HG03139 (cell line): ENCODE measurements around the gene STEAP2.
"Not testable (repeated sequence)": the region's sequence is repeated elsewhere in the genome, so short reads cannot be mapped to it uniquely, and the experiment has no call there.

Experiments used
- ATAC-seq: cut with Tn5 transposase; IDR thresholded peaks from one replicate; pipeline ENCODE4 v1.9.1; 2021; ENCODE audit not compliant: unreplicated experiment

STEAP2 gene

DNA sequence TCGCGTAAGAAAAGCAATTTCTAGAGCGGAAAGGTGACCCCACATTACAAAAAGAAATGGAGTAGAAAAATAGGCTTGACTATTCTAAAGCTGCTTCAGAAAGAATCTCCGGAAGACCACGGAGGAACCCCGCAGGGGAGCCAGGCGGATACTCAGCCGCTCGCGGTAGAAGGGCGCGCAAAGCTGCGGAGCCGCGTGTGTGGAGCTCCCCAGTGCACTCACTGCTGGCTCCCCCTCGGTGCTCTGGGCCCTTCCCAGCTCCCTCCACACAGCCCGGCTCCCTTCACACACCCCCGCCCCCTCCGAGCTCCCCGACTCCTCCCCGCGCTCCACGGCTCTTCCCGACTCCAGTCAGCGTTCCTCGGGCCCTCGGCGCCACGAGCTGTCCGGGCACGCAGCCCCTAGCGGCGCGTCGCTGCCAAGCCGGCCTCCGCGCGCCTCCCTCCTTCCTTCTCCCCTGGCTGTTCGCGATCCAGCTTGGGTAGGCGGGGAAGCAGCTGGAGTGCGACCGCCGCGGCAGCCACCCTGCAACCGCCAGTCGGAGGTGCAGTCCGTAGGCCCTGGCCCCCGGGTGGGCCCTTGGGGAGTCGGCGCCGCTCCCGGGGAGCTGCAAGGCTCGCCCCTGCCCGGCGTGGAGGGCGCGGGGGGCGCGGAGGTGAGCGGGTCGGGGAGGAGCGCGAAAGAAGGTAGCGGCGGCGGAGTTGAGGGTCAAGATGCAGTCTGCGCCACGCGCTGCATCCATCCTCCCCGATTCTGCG lies at the start of gene STEAP2:
Gene STEAP2, plus strand, starts transcription at position 350 of the 758 bp plus-strand sequence. CDS start 13,343 bp downstream, outside the sequence.
- peak; percentile 95 for ATAC-seq

DNA sequence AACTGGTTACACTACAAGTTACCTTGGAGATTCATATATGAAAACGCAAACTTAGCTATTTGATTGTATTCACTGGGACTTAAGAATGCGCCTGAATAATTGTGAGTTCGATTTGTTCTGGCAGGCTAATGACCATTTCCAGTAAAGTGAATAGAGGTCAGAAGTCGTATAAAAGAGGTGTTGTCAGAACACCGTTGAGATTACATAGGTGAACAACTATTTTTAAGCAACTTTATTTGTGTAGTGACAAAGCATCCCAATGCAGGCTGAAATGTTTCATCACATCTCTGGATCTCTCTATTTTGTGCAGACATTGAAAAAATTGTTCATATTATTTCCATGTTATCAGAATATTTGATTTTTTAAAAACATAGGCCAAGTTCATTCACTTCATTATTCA lies 48.0 kb upstream of the STEAP2 start:
- no peak for ATAC-seq

DNA sequence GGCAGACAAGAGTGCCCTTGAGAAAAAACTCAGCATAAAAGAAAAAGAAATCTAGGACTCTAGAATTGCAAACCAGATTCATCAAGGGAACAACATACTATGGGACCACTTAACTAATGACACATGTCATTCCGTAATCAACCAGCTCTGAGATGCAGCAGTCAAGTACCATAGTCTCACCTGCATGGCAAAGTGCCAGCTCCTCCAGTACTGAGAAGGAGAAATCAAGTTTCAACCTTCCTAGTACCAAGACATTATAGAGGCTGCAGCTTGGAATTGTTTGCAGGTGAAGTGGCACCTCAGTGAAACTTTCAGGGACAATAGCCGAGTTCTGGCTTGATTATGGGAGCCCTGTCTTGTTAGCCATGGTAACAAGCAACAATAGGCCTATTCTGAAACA lies 45.8 kb upstream of the STEAP2 start:
- ATAC-seq = no peak

DNA sequence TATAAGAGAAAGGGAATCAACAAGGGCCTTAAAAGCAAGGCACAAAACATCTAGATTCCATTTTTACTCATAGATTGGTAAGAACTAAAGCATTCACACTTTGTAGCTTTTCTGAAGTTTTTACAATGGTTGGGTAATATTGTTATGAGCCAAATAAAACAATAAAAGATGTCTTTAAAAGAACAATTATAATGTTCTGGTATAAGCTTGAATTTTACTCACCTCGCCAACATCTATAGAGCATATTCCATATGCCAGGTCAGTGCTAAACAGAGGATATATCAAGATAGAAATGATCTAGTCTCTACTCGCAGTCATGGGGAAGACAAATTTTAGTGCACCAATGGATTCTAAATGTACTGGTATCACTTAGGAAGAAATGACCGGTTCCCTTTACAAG lies 45.4 kb upstream of the STEAP2 start:
- no peak for ATAC-seq

DNA sequence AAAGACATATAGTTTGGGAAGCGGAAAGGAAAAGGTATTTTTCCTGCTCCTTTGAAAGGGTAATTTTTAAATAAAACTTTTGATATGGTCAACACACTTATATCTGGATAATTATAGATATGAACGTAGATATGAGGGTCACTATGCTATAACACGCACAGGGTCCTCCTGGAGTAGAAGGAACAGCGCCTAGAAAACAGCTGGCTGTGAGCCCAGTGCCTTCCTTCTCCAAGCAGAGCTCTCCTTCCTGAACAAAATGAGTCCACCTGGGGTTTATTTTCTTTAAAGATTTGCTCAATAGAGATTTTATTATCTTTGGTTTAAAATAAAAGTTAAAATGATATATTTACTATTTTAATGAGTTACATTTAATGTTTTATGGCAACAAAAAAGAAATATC lies 44.2 kb upstream of the STEAP2 start:
- no peak for ATAC-seq

DNA sequence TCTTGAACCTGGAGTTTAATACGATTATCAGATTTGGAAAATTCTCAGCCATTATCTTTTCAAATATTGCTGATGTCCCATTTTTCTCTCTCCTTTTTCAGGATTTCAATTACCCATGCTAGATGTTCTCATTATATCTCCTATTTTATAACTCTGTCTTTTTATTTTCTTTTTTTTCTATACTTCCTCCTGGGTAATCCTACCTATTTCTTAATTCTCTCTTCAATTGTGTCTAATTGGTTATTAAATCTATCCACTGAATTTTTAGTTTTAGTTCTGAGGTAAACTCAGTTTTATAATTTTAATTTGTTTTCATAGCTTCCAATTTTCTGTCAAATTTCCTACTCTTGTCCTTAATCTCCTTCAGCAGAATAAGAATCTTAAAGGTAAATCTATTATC lies 41.6 kb upstream of the STEAP2 start:
- ATAC-seq = no peak

DNA sequence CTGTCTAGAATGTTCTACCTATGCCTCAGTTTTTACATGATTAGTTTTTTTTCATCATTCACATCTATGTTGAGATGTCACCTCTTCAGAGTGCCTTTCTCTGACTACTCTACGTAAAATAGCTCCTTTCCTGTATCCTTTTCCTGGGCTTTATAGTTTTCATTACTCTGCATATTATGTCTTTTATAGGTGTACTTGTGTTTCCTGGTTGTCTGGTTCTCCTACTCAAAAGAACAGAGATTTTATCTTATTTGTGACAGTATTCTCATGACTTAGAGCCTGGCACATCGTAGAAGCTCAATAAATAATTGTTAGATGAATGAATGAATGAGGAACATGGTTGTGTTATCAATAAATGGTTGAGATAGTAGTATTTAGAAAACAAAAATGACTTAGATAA lies 39.4 kb upstream of the STEAP2 start:
- ATAC-seq = no peak

DNA sequence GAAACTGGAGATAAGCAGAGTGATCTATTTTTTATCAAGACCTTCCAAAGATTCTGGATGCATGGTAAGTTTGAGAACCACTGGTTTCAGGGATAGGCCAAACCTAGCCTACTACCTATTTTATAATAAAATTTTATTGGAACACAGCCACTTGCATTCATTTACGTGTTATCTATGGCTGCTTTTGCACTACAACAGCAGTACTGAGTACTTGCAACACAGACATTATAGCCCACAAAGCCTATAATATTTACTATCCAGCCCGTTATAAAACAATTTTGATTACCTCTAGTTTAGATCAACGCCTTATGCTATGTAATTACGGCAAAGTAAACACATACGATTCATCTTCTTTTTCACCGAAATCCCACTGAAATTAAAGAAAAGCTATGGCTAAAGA lies 38.9 kb upstream of the STEAP2 start:
- ATAC-seq = no peak

DNA sequence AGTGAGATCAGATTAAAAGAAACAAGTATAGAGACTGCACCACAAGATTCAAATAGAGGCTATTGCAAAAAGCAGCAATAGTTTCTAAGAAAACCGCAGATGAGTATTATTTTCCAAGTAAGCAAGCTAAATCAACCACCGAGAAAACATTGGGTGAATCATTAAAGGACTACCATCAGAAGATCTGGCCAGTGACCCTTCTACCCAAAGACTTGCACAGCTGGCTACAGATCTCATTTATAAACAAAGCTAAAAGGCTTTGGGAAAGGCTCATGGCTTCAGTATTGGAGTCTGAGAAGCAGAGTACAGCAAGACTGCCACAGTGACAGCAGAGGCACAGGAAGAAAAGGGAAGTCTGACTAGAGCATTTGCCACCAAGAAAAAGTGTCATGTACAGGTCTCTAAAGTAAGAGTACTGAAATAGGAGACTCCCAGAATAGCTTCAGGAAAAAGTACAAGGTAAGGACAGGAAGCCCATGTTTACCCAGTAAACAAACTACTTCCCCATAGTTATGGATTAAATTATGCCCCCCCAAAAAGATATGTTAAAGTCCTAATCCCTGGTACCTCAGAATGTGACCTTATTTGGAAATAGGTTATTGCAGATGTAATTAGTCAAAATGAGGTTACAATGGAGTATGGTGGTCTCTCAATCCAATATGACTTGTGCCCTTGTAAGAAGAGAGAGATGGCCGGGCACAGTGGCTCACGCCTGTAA lies 38.3 kb upstream of the STEAP2 start:
- ATAC-seq = peak; percentile 90

DNA sequence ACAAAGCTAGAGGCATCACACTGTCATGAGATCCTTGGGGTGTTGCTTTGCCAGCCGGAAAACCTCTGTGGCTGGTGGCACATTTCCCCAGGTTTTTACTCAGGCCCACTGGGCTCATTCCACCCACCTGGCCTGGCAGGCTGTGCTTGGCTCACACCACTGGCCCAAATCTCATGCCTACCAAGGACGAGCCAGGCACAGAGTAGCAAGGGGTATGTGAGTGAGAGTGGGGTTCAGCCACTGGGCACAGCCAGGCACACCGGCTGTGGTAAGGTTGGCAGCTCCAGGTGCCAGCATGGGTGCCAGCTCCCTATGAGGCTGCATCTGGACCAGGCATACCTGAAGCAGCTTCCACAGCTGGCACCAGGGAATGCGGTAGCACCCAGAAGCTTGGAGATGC lies 35.9 kb upstream of the STEAP2 start:
- ATAC-seq = no peak

DNA sequence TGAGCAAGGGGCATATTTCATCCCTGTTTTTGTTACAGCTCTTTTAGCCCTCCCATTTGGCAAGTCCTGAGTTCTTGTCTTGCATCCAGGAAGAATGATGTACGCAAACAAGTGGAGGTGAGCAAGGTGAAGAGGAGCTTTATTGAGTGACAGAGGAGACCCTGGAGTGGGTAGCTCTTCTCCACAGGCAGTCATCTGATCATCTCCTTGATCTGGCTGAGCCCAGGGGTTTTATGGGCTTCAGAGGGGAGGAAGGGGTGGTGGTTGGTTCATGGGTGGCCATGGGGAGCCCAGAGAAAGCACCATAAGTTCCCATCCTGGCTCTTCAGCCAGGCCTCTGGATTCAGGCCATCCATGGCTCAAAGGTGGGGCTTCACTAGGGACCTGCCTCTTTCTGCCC lies 35.3 kb upstream of the STEAP2 start:
- no peak for ATAC-seq

DNA sequence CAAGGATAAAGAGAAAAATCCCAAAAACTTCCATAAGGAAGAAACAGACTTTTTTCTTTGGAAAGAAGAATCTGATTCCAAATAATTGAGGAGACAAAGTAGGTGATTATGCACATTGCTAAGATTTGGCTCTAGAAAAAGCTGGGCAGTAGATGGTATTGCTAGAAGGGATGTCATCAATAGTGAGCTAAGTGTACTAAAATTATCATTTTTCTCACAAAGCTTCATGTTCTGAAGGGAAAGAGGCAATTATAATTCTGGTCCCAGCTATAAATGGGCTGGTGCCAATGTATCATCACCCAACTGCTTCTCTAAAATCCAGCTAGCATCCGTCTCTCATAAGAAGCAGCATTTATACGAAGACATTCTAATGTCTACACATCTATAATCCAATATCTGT lies 33.4 kb upstream of the STEAP2 start:
- ATAC-seq = no peak

DNA sequence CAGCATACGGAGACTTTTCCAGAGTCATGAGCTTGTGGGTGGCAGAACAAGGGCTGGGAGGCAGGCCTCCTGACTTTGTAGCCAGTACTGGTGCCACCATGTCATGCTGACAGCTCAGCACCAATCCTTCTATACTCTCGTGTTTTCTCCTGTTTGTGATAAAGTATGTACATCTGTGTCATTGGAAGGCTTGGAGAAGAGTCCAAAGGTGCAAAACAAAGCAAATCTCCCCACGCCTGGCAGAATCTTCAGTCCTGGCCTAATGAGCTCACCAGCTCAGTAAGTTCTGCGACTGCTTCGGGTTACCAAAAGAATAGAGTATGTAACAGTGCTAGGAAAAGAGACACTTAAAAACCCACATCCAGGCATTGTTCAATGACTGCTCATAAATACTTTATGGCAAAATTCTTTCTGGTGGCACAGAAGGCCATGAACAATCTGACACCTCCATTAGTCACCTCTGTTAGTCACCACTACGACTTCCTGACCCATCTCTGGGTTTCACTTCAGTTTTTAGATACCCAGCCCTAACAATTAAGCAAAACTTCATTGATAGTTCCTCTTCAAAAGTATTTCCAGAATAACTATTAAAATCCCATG lies 32.8 kb upstream of the STEAP2 start:
- ATAC-seq = peak; percentile 98

DNA sequence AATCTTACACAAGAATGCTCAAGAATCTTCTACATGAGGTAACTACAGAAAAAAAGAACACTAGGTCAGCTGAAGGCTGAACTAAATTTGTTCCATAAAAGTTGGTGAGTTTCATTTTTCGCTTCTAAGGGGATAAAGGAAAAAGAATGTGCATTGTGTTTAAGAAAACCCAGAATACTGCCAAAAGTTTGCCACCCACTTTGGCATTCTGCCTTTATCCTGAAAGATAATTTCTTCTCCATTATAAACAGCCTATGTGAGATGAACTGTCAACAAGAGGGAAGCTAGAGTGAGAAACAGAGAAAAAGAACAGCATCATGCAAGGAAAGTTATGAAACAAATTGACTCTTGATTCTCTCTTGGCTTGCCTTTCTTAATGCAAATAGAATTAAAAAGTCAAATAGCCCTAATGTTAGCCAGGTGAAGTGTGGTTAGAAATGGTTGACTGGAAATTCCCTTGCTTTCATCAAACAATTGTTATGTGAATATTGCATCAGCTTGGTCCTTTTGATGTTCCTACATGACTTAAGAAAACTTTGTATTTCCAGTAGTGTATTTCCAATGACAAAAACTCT lies 31.4 kb upstream of the STEAP2 start:
- ATAC-seq = no peak

DNA sequence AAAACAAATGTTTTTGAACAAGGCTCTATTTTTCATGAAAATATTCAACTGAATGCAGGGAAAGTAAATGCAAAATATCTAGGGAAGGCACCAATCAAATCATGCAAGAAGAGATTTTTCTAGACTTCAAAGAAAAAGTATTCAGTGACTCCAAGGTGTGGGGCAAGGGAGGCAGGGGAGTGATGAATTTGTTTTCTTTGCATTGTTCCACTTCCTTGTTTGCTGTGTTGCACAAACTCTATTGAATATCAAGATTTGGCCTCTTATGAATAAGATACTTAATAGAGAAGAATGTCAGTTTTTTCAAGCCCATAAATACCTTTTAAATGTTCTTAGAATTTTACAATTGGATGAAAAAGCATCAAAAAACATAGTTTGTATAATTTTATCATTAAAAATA lies 30.9 kb upstream of the STEAP2 start:
- ATAC-seq = no peak

DNA sequence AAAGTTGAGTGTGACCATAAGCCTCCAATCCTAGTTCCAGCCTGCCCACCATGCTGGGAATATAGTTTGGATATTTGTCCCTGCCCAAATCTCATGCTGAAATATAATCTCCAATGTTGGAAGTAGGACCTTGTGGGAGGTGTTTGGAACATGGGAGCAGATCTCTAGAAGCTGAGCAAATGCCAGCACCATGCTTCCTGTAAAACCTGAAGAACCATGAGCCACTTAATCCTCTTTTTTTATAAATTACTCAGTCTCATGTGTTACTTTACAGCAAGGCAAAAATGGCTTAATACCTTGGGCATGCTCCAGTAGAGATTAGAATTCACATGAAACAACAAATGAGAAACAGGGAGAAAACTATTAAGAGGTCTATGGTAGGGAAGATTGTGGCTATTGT lies 30.1 kb upstream of the STEAP2 start:
- ATAC-seq = no peak

DNA sequence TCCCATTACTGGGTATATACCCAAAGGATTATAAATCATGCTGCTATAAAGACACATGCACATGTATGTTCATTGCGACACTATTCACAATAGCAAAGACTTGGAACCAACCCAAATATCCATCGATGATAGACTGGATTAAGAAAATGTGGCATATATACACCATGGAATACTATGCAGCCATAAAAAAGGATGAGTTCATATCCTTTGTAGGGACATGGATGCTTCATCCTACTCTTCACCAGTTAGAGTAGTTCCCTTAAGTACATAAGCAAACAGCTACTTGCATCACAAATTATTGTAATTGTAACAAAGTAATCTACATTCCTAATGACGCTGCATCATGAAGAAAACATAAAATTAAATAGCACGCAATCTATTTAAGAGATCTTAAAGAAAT lies 25.2 kb upstream of the STEAP2 start:
- not testable (repeated sequence) for ATAC-seq

DNA sequence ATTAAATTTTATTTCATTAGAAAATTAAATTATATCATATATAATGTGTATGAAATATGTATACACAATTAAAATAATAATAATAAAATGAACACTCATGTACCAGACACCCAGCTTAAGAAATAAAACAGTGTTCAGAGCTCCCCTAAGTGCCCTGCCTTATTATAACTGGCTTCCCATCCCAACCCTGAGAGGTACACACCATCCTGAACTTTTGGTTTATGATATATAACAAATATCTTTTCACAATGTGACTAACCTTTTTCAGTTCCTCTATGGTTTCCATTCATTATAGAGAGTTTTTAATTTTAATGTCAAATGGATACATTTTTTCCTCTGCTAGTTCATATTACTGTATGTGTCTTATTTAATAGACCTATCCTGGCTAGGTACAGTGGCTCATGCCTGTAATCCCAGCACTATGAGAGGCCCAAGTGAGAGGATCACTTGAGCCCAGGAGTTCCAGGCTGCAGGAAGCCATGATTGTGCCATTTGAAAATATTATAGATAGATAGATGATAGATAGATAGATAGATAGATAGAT lies 24.0 kb upstream of the STEAP2 start:
- ATAC-seq = no peak

DNA sequence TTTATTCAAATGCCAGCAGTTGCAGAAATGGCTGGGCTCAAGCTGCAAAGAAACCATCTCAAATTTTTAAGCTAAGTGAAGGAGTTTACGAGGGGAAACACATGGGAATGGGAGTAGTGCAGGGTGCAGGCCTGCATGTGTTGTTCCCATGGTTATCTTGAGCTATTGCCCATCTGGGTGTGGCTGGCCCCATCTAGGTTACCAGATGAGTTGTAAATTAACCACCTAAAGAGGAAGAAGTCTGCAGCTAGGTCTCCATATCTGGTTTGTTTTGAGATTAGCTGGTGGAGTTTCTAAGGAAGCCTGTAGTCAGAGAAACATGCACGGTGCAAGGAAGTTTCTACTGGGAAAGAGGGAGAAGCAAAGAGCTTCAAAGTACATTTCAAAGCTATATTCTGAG lies 23.3 kb upstream of the STEAP2 start:
- ATAC-seq = peak; percentile 90

DNA sequence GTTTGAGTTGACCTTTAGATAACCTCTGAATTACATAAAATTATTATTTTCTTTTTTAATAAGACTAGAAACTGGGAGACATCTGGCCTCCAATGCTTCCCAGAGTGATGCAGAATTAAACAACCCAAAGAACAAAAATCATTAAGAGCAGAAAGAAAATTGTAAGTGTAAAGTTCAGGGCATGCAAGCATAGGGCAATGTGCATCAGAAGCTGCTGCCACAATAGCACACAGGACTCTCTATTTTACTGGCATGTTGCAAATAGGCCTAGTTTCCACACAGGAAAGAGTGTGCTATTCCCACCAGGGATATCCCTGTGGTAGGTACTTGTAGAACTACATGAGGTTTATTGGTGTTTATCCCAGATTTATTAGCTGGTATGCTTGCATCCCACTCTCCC lies 20.5 kb upstream of the STEAP2 start:
- no peak for ATAC-seq

DNA sequence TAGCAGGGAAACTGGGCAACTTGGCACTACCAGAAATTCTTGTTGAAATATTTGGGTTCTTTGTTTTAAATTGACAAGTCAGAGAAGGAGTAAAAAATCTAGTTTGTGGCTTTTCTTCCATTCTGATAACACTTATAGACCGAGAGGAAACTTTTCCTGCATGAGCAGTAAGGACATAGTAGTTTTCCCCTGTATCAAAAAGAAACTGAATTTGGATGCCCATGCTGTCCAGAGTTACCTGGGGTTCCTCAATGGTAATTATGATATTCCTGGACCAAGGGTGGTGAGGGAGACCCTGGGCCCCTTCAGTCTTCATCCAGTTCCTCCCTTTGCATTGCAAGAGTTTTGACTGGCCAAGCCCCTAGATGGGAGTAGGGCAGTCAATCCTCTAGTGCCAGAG lies 19.9 kb upstream of the STEAP2 start:
- no peak for ATAC-seq
